Smooth muscle cell (in vitro differentiated cells): Measurements from ENCODE around the gene NOL3. TPM values are rescaled to one million over a fixed set of nuclear protein-coding genes. Genes with fewer than 3 reads are reported as not detected.

Experiments used
- DNase-seq: peaks from one replicate; lab custom pipeline; 2025; ENCODE audit not compliant: unreplicated experiment; lab: John Stamatoyannopoulos, UW
- H2AFZ ChIP-seq: fragments of 200-600 bp; sonication (generic); 2 replicates; pipeline ENCODE4 v1.6.0; 2016; ENCODE audit warnings: antibody characterized with exemption, low read depth, mild to moderate bottlenecking
- H3F3A ChIP-seq: fragments of 200-600 bp; sonication (generic); 2 replicates; pipeline ENCODE4 v1.6.0; 2017; ENCODE audit warnings: antibody characterized with exemption, low read depth
- H3K27ac ChIP-seq: fragments of 200-600 bp; sonication (generic); 2 replicates; pipeline ENCODE4 v1.5.1; 2016; ENCODE audit warnings: low read depth, mild to moderate bottlenecking
- H3K27me3 ChIP-seq: fragments of 200-600 bp; sonication (generic); 2 replicates; pipeline ENCODE4 v1.6.1; 2016; ENCODE audit warnings: low read depth, mild to moderate bottlenecking
- H3K36me3 ChIP-seq: fragments of 200-600 bp; sonication (generic); 2 replicates; pipeline ENCODE4 v1.5.1; 2016; ENCODE audit warnings: low read depth
- H3K4me1 ChIP-seq: fragments of 200-600 bp; sonication (generic); 2 replicates; pipeline ENCODE4 v1.5.1; 2016; ENCODE audit warnings: low read depth
- H3K4me2 ChIP-seq: fragments of 200-600 bp; sonication (generic); 2 replicates; pipeline ENCODE4 v1.6.0; 2016; ENCODE audit warnings: mild to moderate bottlenecking
- H3K4me3 ChIP-seq: fragments of 200-600 bp; sonication (generic); 2 replicates; pipeline ENCODE4 v1.5.1; 2016; ENCODE audit warnings: mild to moderate bottlenecking
- H3K79me2 ChIP-seq: fragments of 200-600 bp; sonication (generic); 2 replicates; pipeline ENCODE4 v1.6.0; 2016; ENCODE audit warnings: low read depth, mild to moderate bottlenecking
- H3K9ac ChIP-seq: fragments of 200-600 bp; sonication (generic); 2 replicates; pipeline ENCODE4 v1.6.0; 2016; ENCODE audit warnings: low read depth
- H3K9me3 ChIP-seq: fragments of 200-600 bp; sonication (generic); replicated peaks from 2 replicates; pipeline ENCODE4 v1.5.1; 2016; ENCODE audit warnings: low read depth
- H4K20me1 ChIP-seq: fragments of 200-600 bp; sonication (generic); 2 replicates; pipeline ENCODE4 v1.6.0; 2016; ENCODE audit warnings: low read depth
- WGBS: methylation state at CpG from one replicate; pipeline ENCODE4 v1.1.7; 2016; ENCODE audit warnings: low lambda C conversion rate; 5-methylcytosine and 5-hydroxymethylcytosine counted together
- polyA plus RNA-seq: library from polyadenylated mRNA; unstranded; fragments of >200 nt; fragmentation: Nextera tagmentation; extraction: Ambion mirVana; gene quantifications from 2 replicates; pipeline ENCODE4 v1.2.1, GENCODE V29; 2016
- total RNA-seq: library from RNA; depleted of rRNA; stranded (reverse); fragments of >200 nt; gene quantifications from 2 replicates; pipeline ENCODE4 v1.2.3, GENCODE V29; 2014
- TF ChIP-seq, protein P1 (sequence below): fragments of 200-600 bp; sonication (generic); IDR thresholded peaks from 2 replicates; pipeline ENCODE4 v1.5.1; 2017; ENCODE audit warnings: borderline replicate concordance, mild to moderate bottlenecking, antibody characterized with exemption; ENCODE audit not compliant: insufficient read depth, poor library complexity, severe bottlenecking

Gene NOL3
- total and polyA plus RNA-seq, 2 experiments from 2014 or later: 33.0 to 36.4 TPM

DNA sequence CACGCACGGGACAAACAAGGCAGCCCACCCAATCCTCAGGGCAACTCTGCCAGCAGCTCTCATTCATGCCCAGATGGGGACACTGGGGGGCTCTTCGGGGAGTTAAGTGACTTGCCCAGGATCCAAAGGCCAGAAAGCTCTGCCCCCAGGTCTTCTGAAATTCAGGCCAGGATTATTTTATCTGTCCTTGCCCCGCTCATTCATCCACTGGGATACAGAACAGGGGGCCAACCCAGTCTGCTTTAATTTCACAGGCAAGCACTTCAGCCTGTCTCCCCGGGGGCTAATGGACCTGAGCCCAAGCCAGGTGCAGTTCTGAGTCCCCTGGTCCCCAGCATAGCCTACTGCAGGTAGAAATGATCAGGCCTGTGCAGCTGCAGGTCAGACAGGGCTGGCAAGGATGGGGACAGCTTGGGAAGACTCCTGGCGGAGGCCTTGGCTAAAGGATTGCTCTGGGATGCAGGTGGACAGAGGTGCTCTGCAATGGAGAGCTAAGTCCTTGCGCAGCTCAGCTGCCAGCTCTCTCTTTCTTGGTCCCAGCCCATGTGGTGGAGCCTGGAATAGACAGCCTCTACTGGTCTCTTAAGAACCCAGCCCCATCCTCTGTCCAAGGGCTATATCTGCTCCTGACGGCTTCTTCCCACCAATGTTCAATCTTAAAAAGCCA, 18.8 kb upstream of the NOL3 start:
- no peaks in the 10 kb centered on the region for H3K9me3 ChIP-seq
- no peaks in the 10 kb centered on the region for H3K36me3 ChIP-seq
- TF ChIP-seq, protein P1, sequence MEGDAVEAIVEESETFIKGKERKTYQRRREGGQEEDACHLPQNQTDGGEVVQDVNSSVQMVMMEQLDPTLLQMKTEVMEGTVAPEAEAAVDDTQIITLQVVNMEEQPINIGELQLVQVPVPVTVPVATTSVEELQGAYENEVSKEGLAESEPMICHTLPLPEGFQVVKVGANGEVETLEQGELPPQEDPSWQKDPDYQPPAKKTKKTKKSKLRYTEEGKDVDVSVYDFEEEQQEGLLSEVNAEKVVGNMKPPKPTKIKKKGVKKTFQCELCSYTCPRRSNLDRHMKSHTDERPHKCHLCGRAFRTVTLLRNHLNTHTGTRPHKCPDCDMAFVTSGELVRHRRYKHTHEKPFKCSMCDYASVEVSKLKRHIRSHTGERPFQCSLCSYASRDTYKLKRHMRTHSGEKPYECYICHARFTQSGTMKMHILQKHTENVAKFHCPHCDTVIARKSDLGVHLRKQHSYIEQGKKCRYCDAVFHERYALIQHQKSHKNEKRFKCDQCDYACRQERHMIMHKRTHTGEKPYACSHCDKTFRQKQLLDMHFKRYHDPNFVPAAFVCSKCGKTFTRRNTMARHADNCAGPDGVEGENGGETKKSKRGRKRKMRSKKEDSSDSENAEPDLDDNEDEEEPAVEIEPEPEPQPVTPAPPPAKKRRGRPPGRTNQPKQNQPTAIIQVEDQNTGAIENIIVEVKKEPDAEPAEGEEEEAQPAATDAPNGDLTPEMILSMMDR: no peak
- no peak overlapping the region for H3K9ac ChIP-seq
- peak overlapping the region; percentile 72 for H3K4me3 ChIP-seq
- no peak overlapping the region for H2AFZ ChIP-seq
- WGBS: 76% methylated on average over 8 of the region's 8 CpGs
- peaks cover 6% of the 10 kb centered on the region for H3K4me1 ChIP-seq
- H4K20me1 ChIP-seq: peaks cover 40% of the 10 kb centered on the region
- peak overlapping the region; percentile 93 for H3K4me2 ChIP-seq
- H3F3A ChIP-seq: no peaks in the 10 kb centered on the region
- H3K27me3 ChIP-seq: peaks cover 27% of the 10 kb centered on the region
- H3K27ac ChIP-seq: no peak overlapping the region
- H3K79me2 ChIP-seq: no peaks in the 10 kb centered on the region
- DNase-seq: no peak

- H4K20me1 ChIP-seq: peaks cover 49% of the 10 kb centered on the region
- H2AFZ ChIP-seq: no peak overlapping the region
- peaks cover 6% of the 10 kb centered on the region for H3K4me1 ChIP-seq
- H3F3A ChIP-seq: no peaks in the 10 kb centered on the region
- 34% methylated on average over 34 of the region's 61 CpGs for WGBS
- no peak for DNase-seq
- no peaks in the 10 kb centered on the region for H3K36me3 ChIP-seq
- peak overlapping the region; percentile 27 for H3K4me3 ChIP-seq
- H3K9ac ChIP-seq: no peak overlapping the region
- no peaks in the 10 kb centered on the region for H3K79me2 ChIP-seq
- peak overlapping the region; percentile 80 for H3K4me2 ChIP-seq
- no peak overlapping the region for H3K27ac ChIP-seq
- peaks cover 42% of the 10 kb centered on the region for H3K27me3 ChIP-seq
- TF ChIP-seq, protein P1: no peak
- no peaks in the 10 kb centered on the region for H3K9me3 ChIP-seq
Measured at GRCh38 chr16:67154578-67155294, 15.6 kb upstream of the NOL3 start.

DNA sequence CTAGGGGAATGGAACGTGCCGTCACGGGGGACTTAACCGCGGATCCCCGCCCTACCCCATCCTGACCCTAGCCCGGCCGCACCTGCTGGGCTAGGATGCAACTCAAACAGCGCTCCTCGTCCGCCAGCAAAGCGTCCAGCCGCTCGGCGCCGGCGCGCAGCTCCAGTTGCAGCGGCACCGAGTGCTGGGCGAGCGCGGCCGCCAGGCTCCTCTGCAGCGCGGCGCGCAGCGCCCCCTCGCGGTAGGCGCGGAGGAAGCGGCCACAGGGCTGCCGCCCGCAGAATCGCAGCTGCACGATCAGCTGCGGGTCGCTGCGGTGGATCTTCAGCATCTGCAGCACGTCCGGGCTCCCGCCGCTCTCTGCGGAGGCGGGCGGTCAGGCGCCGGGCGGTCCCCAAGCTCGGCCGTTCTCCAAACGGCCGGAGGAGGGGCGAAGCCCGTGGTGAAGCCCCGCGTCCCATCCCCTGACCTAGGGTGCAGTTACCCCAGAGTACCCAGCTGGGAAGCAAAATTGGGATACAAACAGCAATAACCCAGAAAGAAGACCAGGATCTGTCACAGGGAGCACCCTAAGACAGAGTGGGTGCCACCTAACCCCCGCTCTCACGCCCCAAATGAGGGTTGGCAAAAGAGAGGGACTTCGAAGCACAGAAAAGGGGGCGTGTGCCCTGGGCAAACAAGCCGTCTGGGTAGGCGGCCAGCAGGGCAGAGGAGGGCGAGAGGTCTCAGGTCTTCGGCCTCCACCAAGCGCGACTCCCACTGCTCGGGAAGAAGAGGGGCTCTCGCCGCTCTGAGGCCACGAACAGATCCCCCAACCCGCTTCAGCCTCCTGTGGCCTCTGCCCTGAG, 14.8 kb upstream of the NOL3 start:
- Histone ChIP-seq H2AFZ (no peak overlapping the region), H3K4me1 (peaks cover 6% of the 10 kb centered on the region), H3F3A (no peaks in the 10 kb centered on the region), H3K9me3 (no peaks in the 10 kb centered on the region), H3K79me2 (no peaks in the 10 kb centered on the region), H3K9ac (no peak overlapping the region), H3K4me3 (peak overlapping the region; percentile 27), H3K4me2 (peak overlapping the region; percentile 80), H3K27ac (no peak overlapping the region), H3K36me3 (no peaks in the 10 kb centered on the region), H4K20me1 (peaks cover 45% of the 10 kb centered on the region), H3K27me3 (peaks cover 42% of the 10 kb centered on the region)
- WGBS: 11% methylated on average over 71 of the region's 74 CpGs
- TF ChIP-seq, protein P1: peak; percentile 95
- peak; percentile 47 for DNase-seq
